Ishikawa (cell line): ENCODE results near the gene ACADVL.

ENCODE experiments used
- CEBPB ChIP-seq: IDR thresholded peaks from 2 replicates; pipeline ENCODE4 v1.6.1; 2012
- CREB1 ChIP-seq: IDR thresholded peaks from 2 replicates; pipeline ENCODE4 v1.6.1; 2012; ENCODE audit warnings: low read depth
- EGR1 ChIP-seq: IDR thresholded peaks from 2 replicates; pipeline ENCODE4 v1.6.1; 2012
- EP300 ChIP-seq: IDR thresholded peaks from 2 replicates; pipeline ENCODE4 v1.6.1; 2012; ENCODE audit warnings: borderline replicate concordance
- FOXM1 ChIP-seq: IDR thresholded peaks from 2 replicates; pipeline ENCODE4 v1.6.1; 2012; ENCODE audit warnings: low read depth, borderline replicate concordance
- MAX ChIP-seq: IDR thresholded peaks from 2 replicates; pipeline ENCODE4 v1.6.1; 2012
- NFIC ChIP-seq: IDR thresholded peaks from 2 replicates; pipeline ENCODE4 v1.6.1; 2012
- RAD21 ChIP-seq: IDR thresholded peaks from 2 replicates; pipeline ENCODE4 v1.6.1; 2012; ENCODE audit warnings: low read depth
- TAF1 ChIP-seq: IDR thresholded peaks from 2 replicates; pipeline ENCODE4 v1.6.1; 2012; ENCODE audit warnings: low read depth, mild to moderate bottlenecking
- TCF12 ChIP-seq: IDR thresholded peaks from 2 replicates; pipeline ENCODE4 v1.6.1; 2012; ENCODE audit warnings: low read depth
- TEAD4 ChIP-seq: IDR thresholded peaks from 2 replicates; pipeline ENCODE4 v1.6.1; 2012
- YY1 ChIP-seq: IDR thresholded peaks from 2 replicates; pipeline ENCODE4 v1.6.1; 2012; ENCODE audit warnings: low read depth
- ZBTB7A ChIP-seq: IDR thresholded peaks from 2 replicates; pipeline ENCODE4 v1.6.1; 2012; ENCODE audit warnings: low read depth
- TF ChIP-seq, protein P1 (sequence below): IDR thresholded peaks from 2 replicates; pipeline ENCODE4 v1.6.1; 2012; ENCODE audit warnings: low read depth, mild to moderate bottlenecking
- TF ChIP-seq, protein P2 (sequence below): IDR thresholded peaks from 2 replicates; pipeline ENCODE4 v1.6.1; 2012

Gene ACADVL

DNA sequence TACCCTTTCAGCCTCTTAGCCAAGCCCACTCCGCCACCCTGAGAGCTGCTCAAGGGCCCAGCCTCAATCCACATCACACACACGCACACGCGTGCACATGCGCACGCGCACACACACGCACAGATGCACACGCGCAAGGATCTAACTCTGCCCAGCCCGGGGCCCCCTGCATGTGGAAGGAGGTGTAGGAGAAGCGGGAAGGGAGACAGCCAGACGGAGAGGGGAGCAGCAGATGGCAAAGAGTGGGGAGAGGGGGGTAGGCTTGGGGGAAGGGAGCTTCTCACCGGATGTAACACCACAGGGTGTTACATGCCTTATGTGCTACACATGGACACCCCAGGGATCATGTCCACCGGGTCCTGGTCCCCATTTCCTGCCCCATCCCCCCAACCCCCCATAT lies 15.4 kb upstream of the ACADVL start:
- TF ChIP-seq, protein P1, sequence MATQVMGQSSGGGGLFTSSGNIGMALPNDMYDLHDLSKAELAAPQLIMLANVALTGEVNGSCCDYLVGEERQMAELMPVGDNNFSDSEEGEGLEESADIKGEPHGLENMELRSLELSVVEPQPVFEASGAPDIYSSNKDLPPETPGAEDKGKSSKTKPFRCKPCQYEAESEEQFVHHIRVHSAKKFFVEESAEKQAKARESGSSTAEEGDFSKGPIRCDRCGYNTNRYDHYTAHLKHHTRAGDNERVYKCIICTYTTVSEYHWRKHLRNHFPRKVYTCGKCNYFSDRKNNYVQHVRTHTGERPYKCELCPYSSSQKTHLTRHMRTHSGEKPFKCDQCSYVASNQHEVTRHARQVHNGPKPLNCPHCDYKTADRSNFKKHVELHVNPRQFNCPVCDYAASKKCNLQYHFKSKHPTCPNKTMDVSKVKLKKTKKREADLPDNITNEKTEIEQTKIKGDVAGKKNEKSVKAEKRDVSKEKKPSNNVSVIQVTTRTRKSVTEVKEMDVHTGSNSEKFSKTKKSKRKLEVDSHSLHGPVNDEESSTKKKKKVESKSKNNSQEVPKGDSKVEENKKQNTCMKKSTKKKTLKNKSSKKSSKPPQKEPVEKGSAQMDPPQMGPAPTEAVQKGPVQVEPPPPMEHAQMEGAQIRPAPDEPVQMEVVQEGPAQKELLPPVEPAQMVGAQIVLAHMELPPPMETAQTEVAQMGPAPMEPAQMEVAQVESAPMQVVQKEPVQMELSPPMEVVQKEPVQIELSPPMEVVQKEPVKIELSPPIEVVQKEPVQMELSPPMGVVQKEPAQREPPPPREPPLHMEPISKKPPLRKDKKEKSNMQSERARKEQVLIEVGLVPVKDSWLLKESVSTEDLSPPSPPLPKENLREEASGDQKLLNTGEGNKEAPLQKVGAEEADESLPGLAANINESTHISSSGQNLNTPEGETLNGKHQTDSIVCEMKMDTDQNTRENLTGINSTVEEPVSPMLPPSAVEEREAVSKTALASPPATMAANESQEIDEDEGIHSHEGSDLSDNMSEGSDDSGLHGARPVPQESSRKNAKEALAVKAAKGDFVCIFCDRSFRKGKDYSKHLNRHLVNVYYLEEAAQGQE = no peak
- TF ChIP-seq YY1 (no peak), NFIC (no peak), MAX (no peak), TAF1 (no peak), TCF12 (no peak), ZBTB7A (no peak), CEBPB (no peak), TEAD4 (no peak), CREB1 (no peak), EP300 (no peak), FOXM1 (no peak), RAD21 (no peak), EGR1 (no peak)
- TF ChIP-seq, protein P2, sequence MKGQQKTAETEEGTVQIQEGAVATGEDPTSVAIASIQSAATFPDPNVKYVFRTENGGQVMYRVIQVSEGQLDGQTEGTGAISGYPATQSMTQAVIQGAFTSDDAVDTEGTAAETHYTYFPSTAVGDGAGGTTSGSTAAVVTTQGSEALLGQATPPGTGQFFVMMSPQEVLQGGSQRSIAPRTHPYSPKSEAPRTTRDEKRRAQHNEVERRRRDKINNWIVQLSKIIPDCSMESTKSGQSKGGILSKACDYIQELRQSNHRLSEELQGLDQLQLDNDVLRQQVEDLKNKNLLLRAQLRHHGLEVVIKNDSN = no peak

DNA sequence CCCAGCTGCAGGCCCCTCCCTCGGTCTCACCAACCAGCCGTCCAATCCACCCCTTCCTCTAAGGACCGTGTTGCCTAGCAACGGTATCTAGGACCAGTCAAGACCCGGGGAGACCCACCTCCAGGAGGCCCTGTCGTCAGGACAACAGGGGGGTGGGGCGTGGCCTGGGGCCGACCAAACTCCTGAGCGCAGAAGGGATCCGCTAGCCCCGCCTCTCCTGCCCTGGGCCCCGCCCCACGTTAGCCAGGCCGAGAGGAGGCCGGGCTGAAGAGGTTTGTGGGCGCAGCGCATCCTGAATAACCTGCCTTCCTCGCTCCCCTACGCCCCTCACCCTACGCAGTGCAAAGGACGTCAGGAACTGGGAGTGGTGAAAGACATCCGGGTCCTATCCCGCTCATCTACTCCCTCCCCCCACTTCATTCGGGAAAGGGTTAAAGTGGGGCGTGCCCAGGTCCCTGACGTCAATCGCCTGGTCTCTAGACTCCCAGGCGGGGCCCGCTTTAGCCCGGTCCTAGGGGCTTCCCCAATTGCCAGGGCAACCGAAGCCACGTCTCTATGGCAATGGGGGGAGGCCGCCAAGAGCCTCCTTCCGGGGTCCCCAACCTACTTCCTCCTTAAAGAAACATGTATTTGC lies 14.8 kb upstream of the ACADVL start:
- no peak for TF ChIP-seq NFIC
- no peak for TF ChIP-seq TEAD4
- TF ChIP-seq CREB1 = peak; percentile 56; the same call in 1 of the 2 replicates
- TF ChIP-seq MAX = no peak
- TF ChIP-seq TCF12 = peak; percentile 42; the same call in 1 of the 2 replicates
- peak; percentile 45; the same call in 1 of the 2 replicates for TF ChIP-seq ZBTB7A

DNA sequence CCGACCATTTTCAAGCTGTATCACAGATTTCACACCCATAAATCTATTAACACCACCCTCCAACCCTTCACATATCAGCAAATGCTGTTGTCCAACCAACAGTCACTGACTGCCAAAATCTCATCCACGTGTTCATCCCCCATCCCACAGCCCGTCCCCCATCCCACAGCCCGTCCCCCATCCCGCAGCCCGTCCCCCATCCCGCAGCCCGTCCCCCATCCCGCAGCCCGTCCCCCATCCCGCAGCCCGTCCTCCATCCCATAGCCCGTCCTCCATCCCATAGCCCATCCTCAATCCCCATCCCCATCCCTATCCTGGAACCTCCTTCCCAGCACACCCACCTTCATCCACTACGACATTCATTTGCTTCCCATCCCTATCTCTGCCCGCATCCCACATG lies 14.2 kb upstream of the ACADVL start:
- TF ChIP-seq TAF1 (no peak), TCF12 (no peak), EP300 (no peak), EGR1 (no peak), TEAD4 (no peak), CREB1 (no peak), YY1 (no peak), FOXM1 (no peak), NFIC (no peak), MAX (no peak), RAD21 (no peak), CEBPB (no peak), ZBTB7A (no peak)
- TF ChIP-seq, protein P2 = no peak
- TF ChIP-seq, protein P1 = no peak

DNA sequence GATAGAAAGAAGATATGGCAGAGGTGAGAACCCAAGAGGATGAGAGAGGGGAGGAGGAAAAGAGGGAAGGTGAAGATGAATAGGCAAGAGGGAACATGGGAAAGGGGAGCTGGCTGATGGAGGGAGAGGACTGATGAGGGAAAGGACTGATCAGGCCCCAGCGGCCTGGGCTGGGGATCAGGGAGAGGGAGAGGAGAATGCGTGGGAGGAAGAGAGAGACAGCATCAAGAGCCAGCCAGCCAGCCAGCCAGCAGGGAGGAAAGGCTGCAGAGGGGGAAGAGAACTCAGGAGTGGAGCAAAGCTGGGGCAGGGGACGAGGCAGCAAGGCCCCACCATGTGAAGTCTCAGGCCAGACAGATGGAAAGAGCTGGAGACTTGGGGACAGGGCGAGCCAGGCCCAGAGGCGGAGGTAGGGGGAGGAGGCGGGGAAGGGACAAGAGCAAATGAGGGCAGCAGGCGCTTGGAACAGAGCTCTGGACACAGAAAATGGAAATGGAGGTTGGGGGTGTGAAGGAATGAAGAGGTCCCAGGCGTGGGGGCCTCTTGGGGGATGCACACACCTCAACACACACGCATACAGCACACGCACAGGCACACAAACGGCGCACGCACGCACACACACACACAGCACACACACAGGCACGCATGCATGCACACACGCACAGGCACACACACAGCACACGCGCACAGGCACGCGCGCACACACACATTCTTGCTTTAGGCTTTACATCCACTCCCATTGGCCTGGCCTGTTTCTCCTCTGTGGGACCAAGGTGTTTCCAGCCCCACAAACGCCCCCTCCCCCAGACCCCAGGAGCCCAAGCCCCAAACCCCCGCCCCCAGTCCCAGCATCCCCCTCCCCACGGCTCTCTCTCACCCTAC lies 12.4 kb upstream of the ACADVL start:
- TF ChIP-seq, protein P2 = no peak
- TF ChIP-seq EP300 (no peak), RAD21 (no peak), NFIC (no peak), MAX (no peak), FOXM1 (no peak), CREB1 (no peak), CEBPB (no peak), TAF1 (no peak), YY1 (no peak), TCF12 (no peak), EGR1 (no peak), TEAD4 (no peak), ZBTB7A (no peak)
- TF ChIP-seq, protein P1 = no peak
